GM19328 (cell line): ENCODE measurements around the gene MTM1.

Experiments used
- ATAC-seq: cut with Tn5 transposase; IDR thresholded peaks from one replicate; pipeline ENCODE4 v1.9.1; 2021; ENCODE audit warnings: mild to moderate bottlenecking, moderate library complexity; ENCODE audit not compliant: unreplicated experiment

MTM1 gene

DNA sequence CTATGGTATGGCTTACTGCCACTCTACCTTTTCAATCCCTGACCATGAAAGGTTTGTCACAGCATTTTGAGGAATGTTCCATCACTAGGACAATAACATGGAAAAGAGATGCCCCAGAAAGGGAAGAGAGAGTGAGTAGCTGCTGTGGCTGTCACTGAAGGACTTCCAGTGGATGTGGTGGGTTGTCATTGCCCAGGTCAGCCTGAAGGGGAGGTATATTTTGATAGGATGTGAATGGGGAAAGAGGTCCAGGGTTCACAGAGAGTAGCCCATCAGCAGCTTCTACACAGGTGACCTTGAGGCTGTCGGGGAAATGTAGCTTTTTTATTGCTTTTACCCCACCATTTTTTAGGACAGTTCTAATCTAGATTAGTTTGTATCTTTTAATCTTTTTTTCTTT lies 30.8 kb downstream of the MTM1 start:
- no peak for ATAC-seq

DNA sequence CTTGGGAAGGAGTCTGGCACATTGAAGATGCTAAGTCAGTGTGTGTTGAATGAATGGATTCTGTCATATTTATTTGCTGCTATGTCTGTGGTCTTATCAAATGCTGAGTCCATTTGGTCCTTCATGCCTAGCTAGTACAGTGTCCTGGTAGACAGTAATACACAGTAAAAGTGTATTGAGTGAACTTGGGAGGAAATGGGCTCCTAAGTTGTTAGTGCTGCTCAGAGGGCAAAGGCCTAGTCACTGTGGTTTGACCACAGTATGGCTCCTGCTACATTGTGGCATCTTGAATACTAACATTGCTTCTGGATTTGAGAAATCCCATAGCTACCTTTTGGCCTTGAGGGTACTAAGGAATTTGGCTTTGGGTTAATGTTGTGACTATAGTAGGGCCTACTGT lies 33.9 kb downstream of the MTM1 start:
- ATAC-seq: no peak

DNA sequence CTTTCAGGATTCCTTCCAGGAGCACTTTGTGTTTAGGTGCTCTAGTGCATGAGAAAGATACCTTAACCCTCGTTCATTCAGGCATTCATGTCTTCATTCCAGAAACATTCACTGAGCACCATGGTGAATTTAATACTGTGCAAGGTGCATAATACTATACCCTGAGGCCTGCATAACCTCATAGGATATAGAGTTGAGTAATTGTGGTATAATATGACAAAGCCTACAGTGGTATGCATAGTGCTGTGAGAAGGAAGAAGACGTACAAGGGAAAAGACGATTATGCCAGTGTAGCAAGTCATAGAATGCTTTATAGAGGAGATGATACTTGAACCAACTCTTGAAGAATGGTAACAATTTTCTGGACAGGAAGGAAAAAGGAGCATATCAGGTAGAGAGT lies 34.3 kb downstream of the MTM1 start:
- no peak for ATAC-seq

DNA sequence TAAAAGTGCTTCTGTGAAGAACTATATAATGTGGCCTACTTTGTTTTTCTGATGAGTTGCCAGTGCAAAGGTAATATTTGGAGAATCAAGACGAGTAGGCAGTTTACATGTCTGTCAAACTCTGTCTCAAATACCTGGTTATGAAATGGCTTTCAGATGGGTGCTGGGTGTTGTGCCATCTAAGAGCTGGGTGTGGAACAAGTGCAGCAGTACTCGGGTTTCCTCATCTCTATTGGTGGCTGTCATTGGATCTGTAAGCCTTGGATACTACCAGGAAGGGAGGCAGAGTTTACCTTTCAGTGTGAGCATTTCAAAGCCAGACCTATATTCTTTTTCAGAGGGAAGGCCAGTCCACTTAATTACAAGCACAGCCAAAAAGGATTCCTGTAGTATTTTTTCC lies 37.2 kb downstream of the MTM1 start:
- no peak for ATAC-seq

DNA sequence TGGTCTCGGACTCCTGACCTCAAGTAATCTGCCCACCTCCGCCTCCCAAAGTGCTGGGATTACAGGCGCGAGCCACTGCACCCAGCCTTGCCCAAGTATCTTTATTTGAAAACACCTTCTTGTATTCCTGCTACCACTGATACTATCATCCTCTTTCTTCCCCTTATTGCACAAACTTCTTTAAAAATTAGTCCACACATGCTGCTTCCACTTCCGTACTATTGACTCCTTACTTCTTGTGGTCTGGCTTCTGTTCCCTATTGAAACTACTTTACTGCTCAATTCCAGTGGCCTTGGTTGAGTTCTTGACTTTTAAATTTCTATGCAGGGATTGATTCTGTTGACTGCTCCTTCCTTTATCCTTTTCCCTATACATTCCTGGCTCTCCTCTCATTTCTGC lies 38.8 kb downstream of the MTM1 start:
- ATAC-seq: no peak

DNA sequence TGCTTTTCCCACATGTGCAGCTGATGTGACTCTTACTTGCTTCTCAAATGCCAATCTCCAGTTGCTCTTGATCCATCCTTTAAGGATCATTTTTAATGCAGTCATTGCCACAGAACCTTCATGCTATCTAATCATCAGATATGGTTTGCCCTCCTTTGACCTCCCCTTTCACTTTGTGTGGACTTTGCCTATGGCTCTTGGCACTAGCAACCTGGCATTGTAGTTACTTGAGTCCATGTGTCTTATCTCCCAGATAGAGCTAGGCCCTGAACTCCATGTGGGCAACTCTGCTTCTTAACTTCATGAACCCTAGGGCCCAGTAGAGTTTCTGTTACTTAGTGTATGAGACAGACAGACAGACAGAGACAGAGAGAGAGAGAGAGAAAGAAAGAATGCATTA lies 41.6 kb downstream of the MTM1 start:
- no peak for ATAC-seq

DNA sequence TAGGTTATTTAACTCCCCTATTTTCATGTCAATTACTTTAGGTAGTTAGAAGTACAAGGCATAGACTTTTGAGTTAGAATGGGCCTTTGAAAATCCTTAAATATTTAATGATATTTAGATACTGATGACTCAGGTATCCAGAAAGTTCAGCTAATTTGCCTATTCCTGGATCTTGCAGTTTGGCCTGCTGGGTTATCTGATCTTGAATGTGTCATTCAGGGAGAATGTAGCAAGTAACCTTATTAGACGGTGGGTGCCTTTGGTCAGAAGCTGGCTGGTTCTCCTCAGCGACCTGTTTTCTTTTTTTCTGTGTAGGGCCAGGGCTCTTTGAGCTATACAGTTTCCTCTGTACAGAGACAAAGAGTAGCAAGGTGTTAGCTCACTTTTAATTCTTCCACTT lies 42.0 kb downstream of the MTM1 start:
- ATAC-seq: no peak

DNA sequence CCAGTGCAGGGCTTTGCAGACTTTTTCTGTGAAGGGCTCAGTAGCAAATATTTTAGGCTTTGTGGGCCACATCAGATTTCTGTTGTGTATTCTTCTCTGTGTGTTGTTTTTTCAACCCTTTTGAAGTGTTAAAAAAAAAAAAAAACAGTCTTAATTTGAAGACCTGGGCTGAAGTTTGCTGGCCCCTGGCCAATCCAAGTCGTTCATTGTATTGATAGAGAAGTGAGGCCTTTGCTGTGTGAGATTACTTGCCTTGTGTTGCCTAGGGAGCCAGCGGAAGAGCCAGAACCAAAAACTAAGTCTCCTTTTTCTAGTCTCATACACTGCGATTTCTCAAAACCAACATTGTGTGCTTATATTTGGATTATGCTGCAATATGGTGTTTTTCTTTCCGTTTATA lies 46.9 kb downstream of the MTM1 start:
- ATAC-seq: no peak

DNA sequence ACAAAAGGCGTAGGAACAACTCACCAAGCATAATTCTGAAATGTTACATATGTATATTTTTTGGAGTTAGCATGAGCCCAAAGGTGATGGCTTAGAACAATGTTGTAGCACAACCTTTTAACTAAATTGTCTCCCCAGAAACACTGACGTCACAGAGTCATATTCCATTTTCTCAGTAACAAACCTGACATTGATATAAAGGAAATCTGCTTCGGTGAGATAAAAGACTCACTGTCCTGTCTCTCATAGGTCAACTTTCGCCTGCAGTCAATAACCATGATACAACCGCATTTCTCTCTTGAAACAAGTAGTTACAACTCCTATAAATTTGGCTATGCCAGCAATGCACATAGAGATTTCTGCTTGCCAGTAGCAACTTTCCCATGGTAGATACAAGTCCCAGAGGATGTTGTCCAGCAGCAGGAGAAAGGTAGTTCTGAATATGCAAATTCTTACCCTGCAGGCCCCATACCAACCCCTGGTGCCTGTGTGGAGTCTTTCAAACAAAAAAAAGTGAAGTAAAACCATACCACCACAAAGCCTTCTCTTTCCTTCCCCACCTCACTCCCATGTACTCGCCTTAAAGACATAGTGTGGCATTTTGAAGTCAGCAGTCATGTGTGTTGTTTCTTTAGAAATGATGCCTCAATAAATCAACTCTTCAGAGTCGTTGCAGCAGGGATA lies 47.9 kb downstream of the MTM1 start:
- no peak for ATAC-seq

DNA sequence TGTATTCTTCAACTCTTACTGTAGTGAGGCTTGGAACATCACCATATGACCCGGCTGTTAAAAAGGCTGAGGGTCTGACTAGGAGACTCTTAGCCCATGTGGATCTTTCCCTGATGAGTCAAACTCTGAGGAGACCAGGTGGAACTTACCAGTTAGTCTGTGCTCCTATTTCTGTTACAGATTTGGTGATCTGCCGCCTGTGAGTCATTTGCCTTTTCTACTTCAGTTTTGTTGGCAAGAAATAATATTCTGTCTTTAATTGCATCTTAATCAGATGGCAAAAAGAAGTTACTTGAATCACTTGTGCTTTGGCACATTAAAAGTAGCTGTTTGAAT lies 48.4 kb downstream of the MTM1 start:
- no peak for ATAC-seq

DNA sequence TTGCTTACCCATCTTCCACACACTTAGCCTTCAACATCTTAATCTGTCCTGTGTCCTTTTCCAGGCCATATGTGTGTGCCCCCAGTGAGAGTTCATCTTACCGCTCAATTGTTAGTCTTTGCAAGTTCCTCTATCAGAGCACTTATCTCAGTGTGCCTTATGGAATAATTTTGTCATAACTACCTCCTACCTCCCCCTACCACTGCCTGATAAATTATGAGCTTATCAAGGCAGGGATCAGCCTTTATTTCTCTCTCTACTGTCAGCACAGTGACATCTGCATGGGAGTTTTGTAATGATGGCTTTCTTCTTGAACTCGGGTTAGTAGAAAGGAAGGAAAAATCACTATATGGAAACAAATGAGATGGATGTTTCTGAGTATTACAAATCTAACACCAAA lies 53.2 kb downstream of the MTM1 start:
- no peak for ATAC-seq

DNA sequence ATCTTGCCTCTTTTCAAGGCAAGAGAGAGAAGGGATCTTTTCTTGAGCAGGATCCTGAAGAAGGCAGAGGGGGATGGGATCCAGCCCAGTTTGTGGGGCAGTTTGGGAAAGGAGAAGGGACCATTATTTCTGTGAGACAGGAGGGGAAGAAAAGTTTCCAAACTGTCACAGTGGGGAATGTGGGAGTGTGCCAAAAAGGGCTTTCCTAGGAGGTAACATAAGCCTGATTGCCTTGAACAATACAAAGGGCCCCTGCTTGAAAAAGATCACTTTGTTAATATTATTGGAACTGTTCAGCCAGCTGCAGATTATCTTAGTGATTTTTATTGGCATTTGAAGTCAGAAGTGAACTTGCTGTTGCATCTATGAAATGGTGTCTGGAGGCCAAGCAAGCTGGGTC lies 55.2 kb downstream of the MTM1 start:
- no peak for ATAC-seq

DNA sequence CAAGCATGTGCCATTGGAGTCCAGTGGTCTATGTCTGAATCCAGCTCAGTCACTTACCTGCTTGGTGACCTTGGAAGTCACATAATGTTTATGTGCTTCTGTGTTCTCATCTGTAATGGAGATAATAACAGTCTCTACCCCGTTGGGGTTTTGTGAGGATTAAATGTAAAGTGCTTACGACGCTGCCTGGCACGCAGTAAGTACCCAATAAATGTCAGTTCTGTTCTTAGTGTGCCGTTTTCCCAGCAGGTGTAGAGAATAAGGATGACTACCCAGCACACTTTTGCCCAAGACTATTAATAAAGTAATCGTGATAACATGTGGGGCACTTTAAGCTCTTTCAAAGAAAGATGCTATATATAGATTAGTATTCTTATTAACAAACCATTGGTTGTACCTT lies 56.7 kb downstream of the MTM1 start:
- no peak for ATAC-seq

DNA sequence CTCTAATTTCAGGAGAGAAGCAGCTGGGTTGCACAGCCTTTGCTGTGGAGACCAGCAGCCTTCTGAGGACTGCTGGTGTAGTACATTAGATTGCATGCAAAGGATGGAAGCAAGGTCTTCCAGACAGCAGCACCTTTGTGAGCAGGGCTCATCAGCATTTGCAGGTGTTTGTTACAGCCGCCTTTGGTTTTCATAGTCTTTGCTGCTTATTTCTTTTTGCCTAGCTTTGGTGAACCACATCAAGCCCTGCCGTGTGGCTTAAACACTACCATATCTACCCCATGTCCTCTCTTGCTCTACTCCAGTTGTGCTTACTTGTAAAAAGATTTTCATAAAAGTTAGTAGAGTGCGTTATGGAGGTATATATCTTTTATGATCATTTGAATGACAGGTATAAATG lies 57.5 kb downstream of the MTM1 start:
- ATAC-seq: no peak

DNA sequence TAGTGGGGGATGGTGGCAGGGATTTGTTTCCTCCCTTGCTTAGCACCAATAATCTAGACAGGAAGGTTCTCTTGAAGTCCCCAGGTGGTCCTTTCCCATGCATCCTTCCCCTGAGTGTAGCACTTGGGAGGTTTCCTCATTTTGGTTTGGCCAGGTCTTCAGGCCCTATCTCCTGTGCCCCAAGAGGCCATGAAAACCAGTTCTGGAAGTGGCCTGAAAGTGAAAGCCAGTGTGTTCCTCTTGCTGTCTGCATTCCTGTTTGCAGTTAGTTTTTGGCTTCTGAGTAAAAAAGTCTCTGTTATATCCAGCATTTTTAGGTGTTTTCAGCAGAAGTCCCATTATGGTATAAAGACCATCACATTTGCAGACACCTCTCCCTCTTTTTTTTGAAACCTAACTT lies 59.5 kb downstream of the MTM1 start:
- no peak for ATAC-seq

DNA sequence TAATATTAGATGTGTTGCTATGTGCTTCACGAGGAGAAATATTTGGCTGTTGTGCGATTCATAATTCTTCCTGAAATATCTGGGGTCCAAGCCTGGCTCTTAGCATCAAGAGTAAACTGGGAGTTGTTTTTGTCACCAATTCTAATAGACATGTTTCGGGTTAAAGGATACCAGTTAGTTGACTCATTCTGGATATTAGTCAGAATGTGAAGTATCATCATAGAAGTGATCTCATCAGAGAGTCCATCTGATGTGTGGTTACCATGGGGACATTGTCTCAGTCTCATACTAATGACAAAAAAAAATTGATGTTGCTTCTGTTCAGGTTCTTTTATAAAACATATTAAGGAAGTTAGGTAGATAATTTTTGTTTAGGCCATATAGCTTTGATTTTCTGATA lies 67.5 kb downstream of the MTM1 start:
- no peak for ATAC-seq

DNA sequence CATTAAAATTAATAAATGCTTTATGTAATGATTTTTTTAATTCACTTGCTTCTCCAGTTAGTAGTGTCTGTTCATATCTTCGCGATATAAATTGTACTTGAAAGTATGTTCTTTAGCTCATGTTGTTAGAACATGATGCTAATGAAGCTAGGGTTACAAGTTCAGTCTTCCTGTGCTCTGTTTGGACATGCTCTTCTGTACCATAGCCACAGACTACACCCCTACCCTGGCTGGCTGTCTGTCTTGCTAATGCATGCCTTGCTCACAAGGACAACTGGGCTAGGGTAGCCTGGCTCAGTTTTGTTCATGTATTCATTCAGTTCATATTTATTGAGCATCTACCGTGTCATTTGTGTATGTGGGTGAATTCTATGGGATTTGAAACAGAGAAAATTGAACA lies 74.0 kb downstream of the MTM1 start:
- no peak for ATAC-seq

DNA sequence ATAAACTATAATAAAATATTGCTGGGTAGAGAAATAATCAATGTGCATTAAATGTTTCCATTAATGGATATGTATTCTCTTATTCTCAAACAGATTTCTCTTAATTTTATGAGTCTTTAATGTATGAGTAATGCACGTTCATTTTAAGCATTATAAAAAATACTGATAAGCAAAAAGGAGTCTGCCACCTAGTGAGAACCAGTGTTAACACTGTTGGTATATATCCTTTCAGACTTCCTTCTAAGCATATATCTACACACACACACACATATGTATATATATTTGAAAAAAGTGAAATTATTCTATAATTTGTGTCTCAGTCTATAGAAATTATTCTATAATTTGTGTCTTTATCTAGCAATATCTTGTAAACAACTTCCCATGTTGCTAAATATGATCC lies 74.8 kb downstream of the MTM1 start:
- ATAC-seq: no peak

DNA sequence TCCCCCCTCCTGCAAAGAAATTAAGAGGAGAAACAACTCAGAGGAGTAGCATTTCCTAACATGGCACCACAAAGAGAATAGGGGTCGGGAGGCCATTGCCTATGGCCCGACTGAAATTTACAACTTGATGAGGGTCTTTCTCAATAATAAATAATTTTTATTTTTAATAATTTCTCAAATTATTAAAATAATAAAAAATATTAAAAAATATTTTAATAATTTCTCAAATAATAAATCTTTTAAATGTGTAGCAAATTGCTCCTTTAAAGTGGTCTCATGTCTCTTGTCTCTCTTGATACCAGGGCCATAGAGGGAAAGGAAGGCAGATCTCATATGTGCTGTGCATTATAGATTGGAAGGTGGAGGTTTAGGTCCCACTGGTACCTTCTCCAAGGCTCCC lies 75.5 kb downstream of the MTM1 start:
- no peak for ATAC-seq

DNA sequence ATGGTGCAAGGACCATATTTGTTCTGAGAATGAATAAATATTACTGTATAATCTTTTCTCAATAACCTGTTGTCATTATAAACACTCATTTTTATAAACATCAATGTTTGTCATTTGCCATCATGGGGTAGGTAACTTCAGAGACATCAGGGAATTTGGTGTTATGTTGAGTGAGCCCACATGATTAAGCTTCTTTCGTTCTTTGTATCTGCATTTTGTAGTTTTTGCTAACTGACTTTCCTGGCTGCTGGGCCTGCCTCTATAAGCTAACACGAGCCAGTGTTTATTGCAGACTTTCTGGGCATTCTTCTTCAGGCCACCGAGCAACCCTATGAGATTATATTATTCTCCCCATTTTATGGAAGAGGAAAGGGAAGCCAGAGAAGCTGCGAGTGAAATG lies 76.0 kb downstream of the MTM1 start:
- ATAC-seq: no peak

DNA sequence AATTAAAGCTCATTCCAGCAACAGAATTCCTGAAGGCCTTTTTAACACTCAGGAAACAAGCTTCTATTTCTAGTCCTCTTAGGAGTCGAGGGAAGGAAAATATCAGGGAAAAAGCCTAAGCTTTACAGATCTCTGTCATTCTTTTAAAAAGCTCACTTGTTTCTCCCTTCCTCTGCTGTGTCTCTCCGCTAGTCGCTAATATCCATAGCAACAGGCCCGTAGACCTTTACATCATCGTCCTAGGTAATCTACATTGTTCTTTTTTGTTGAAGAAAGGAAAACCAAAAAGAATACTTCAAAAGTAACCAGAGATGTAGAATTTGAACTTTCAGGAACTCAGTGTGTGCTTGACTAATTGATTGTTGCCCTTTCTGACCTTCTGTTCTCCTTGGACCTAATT lies 78.9 kb downstream of the MTM1 start:
- no peak for ATAC-seq

DNA sequence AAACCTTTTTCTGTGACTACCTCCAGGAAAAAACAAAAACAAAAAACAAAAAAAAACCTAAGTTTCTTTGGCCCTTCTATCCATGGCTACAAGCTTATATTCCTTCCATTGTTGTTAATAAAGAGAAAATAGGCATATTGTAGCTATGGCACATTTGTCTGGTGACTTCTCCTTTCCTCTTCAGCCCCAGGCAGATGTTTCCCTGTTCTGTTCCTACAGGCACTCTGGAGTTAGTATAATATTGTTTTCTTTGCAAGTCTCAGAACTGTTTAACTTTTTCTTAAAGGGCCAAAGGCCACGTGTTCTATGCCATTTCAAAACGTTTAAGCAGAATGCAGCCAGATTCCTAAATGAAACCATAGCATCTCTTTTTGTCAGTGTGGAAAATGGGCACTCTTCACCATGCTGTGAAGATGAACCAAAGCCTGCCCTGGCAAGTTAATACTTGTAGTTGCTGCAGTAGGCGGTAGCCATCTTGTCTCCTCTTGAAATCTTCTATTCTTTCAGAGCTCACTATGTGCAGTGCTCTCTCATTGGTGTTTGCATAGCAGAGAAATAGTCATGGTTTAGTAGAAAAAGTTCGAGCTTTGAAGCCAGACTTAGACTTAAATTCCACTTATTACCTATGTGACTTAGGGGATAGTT lies 80.0 kb downstream of the MTM1 start:
- ATAC-seq: no peak
